ENCODE measurements around the gene ZNF554. TPM values are rescaled to one million over a fixed set of nuclear protein-coding genes. Genes with fewer than 3 reads are reported as not detected.

The ZNF554 gene
- total and polyA plus RNA-seq, 2 of the 8 experiments (the other 6 are each of a cell fraction or from before 2014, with no cell fraction given) = 1.8 to 5.7 TPM

- H4K8ac ChIP-seq (ENCODE audit: extremely low read depth, insufficient read depth, low read length) = no peak overlapping the region
- H4K20me1 ChIP-seq (replicated peaks in 1 of 2; ENCODE audit: control insufficient read depth in 1 of 2, insufficient read depth in 2 of 2, low read length in 2 of 2) = no peaks in the 10 kb centered on the region
- H3K4ac ChIP-seq (replicated peaks; ENCODE audit: insufficient read length, low read depth, low read length) = no peak overlapping the region
- H3K23me2 ChIP-seq (ENCODE audit: low read depth, low read length) = no peaks in the 10 kb centered on the region
- H3K9me3 ChIP-seq (ENCODE audit: insufficient read depth in 2 of 2, low read depth in 1 of 2, low read length in 1 of 2) = peaks cover 35 to 79% of the 10 kb centered on the region in 2 experiments
- no peak overlapping the region for H3K4me3 ChIP-seq (ENCODE audit: extremely low read depth in 1 of 4, insufficient read depth in 2 of 4, low read depth in 3 of 4, low read length in 4 of 4)
- 73% methylated on average over 8 of the region's 8 CpGs; no CpG with 5 or more reads in 1 of the 2 experiments for WGBS, 2 experiments (ENCODE audit: extremely low coverage in 1 of 2, insufficient coverage in 1 of 2, insufficient read length in 1 of 2, insufficient replicate concordance in 2 of 2, low coverage in 1 of 2, low lambda C conversion rate in 2 of 2, missing lambda C conversion rate in 1 of 2)
- H3K36me3 ChIP-seq (ENCODE audit: control insufficient read depth in 2 of 4, insufficient read depth in 4 of 4, low read length in 3 of 4) = no peaks in the 10 kb centered on the region; a peak in 1 of 8 replicates
- H2BK20ac ChIP-seq (ENCODE audit: low read length) = no peak overlapping the region
- H3K79me2 ChIP-seq (ENCODE audit: control insufficient read depth in 1 of 2, insufficient read depth in 2 of 2, low read length in 2 of 2) = no peaks in the 10 kb centered on the region
- H2AFZ ChIP-seq (ENCODE audit: low read length) = no peak overlapping the region
- no peak overlapping the region for H4K91ac ChIP-seq (replicated peaks; ENCODE audit: insufficient read length, low read length)
- H4K5ac ChIP-seq (ENCODE audit: insufficient read length, low read depth, low read length) = no peak overlapping the region
- H3K79me1 ChIP-seq (ENCODE audit: low read depth, low read length) = no peaks in the 10 kb centered on the region
- H3K56ac ChIP-seq (replicated peaks; ENCODE audit: insufficient read length, low read depth, low read length) = no peak overlapping the region
- POLR2A ChIA-PET (ENCODE audit: partially characterized antibody) = no interaction called here
- no peak overlapping the region for H3K23ac ChIP-seq (ENCODE audit: insufficient read length)
- FAIRE-seq (no peak), DNase-seq (ENCODE audit: low read depth in 1 of 2, low spot score in 2 of 2) (no peak)
- no peaks in the 10 kb centered on the region for H3K27me3 ChIP-seq (replicated peaks in 1 of 4; ENCODE audit: control insufficient read depth in 3 of 4, extremely low read depth in 1 of 4, insufficient read depth in 3 of 4, low read length in 3 of 4)
- H3K4me1 ChIP-seq (replicated peaks in 1 of 4; ENCODE audit: control insufficient read depth in 3 of 4, insufficient read depth in 4 of 4, low read length in 3 of 4) = no peaks in the 10 kb centered on the region
- CTCF ChIA-PET (ENCODE audit: partially characterized antibody) = interaction anchor here (0.9 to 1.7 kb wide), 2 partner anchors 13 to 21 kb away, joined by 3 read pairs; no protein-coding TSS in a partner anchor
- no peak overlapping the region for H2BK12ac ChIP-seq (ENCODE audit: low read depth, low read length)
- H3K14ac ChIP-seq (ENCODE audit: insufficient read length) = no peak overlapping the region
- no peak overlapping the region for H2BK120ac ChIP-seq (replicated peaks; ENCODE audit: low read depth, low read length)
- no peak overlapping the region for H3K27ac ChIP-seq (ENCODE audit: low read depth, low read length)
- TF ChIP-seq RXRA (IDR thresholded peaks at IDR 0.05; ENCODE audit: insufficient read depth, low read depth, low read length) (no peak), SAP30 (IDR thresholded peaks at IDR 0.05; ENCODE audit: insufficient read depth, insufficient replicate concordance, low read length) (no peak), JUN (IDR thresholded peaks at IDR 0.05; ENCODE audit: low read depth, low read length) (no peak), TCF12 (IDR thresholded peaks at IDR 0.05; ENCODE audit: low read depth, low read length) (no peak), YY1 (IDR thresholded peaks at IDR 0.05; ENCODE audit: low read depth, low read length) (no peak), JUND (IDR thresholded peaks at IDR 0.05; ENCODE audit: low read length) (no peak), CHD1 (IDR thresholded peaks at IDR 0.05; ENCODE audit: low read depth, low read length) (no peak), E2F6 (IDR thresholded peaks at IDR 0.05) (no peak), SRF (IDR thresholded peaks at IDR 0.05; ENCODE audit: low read depth, low read length) (no peak)
- TF ChIP-seq, protein P1, sequence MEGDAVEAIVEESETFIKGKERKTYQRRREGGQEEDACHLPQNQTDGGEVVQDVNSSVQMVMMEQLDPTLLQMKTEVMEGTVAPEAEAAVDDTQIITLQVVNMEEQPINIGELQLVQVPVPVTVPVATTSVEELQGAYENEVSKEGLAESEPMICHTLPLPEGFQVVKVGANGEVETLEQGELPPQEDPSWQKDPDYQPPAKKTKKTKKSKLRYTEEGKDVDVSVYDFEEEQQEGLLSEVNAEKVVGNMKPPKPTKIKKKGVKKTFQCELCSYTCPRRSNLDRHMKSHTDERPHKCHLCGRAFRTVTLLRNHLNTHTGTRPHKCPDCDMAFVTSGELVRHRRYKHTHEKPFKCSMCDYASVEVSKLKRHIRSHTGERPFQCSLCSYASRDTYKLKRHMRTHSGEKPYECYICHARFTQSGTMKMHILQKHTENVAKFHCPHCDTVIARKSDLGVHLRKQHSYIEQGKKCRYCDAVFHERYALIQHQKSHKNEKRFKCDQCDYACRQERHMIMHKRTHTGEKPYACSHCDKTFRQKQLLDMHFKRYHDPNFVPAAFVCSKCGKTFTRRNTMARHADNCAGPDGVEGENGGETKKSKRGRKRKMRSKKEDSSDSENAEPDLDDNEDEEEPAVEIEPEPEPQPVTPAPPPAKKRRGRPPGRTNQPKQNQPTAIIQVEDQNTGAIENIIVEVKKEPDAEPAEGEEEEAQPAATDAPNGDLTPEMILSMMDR (IDR thresholded peaks at IDR 0.05; ENCODE audit: control extremely low read depth in 1 of 3, insufficient read depth in 1 of 3, low read depth in 1 of 3, low read length in 3 of 3) = no peak
- H2BK15ac ChIP-seq (ENCODE audit: low read length) = no peak overlapping the region
- H2AK5ac ChIP-seq (ENCODE audit: low read depth, low read length) = no peak overlapping the region
- H3K9ac ChIP-seq (replicated peaks in 1 of 4; ENCODE audit: extremely low read depth in 1 of 4, low read depth in 3 of 4, low read length in 3 of 4) = no peak overlapping the region
- H3K18ac ChIP-seq (ENCODE audit: extremely low read depth, low read length) = no peak overlapping the region
- H3K4me2 ChIP-seq (ENCODE audit: insufficient read depth in 1 of 2, low read depth in 2 of 2, low read length in 2 of 2) = no peak overlapping the region
- H2BK5ac ChIP-seq (ENCODE audit: low read depth, low read length) = no peak overlapping the region
Observed at GRCh38 chr19:2866495-2867024, 46.9 kb downstream of the ZNF554 start.
